A673 (cell line): ENCODE results near the gene CRLF1. TPM values are rescaled to one million over a fixed set of nuclear protein-coding genes. Genes with fewer than 3 reads are reported as not detected.

Experiments
- BruUV-seq: library from RNA; stranded (reverse); fragments of 400-500 nt; replicated peaks from 2 replicates; lab custom pipeline; 2021; lab: Mats Ljungman, UMichigan
- CTCF ChIA-PET: fragments of 300-600 bp; sonication (Branson Sonifier 250); formaldehyde crosslinking; loops from one replicate; lab custom pipeline; 2022; ENCODE audit warnings: antibody characterized with exemption; lab: Charles Lee
- POLR2A ChIA-PET: fragments of 300-600 bp; sonication (Branson Sonifier 250); formaldehyde crosslinking; loops from one replicate; lab custom pipeline; 2022; ENCODE audit warnings: antibody characterized with exemption; ENCODE audit not compliant: low non-redundant PET; lab: Charles Lee
- DNase-seq: peaks from one replicate; pipeline ENCODE4 v3.0.0-alpha.2; 2015; ENCODE audit warnings: low spot score
- H3K27ac ChIP-seq: fragments of 200-600 bp; sonication (generic); 2 replicates; pipeline ENCODE4 v1.5.1; 2016; ENCODE audit warnings: mixed run types, low read depth, mild to moderate bottlenecking, mixed read lengths, antibody characterized with exemption, low read length; ENCODE audit not compliant: poor library complexity, severe bottlenecking
- H3K27me3 ChIP-seq: fragments of 200-600 bp; sonication (generic); replicated peaks from 2 replicates; pipeline ENCODE4 v1.6.1; 2017; ENCODE audit warnings: mixed run types, low read depth, mild to moderate bottlenecking, mixed read lengths, antibody characterized with exemption, low read length; ENCODE audit not compliant: insufficient read depth, poor library complexity
- H3K36me3 ChIP-seq: fragments of 200-600 bp; sonication (generic); 2 replicates; pipeline ENCODE4 v1.6.1; 2016; ENCODE audit warnings: mixed run types, mild to moderate bottlenecking, mixed read lengths, antibody characterized with exemption, low read length; ENCODE audit not compliant: insufficient read depth, poor library complexity, severe bottlenecking
- H3K4me1 ChIP-seq: fragments of 200-600 bp; sonication (generic); 2 replicates; pipeline ENCODE4 v1.6.1; 2017; ENCODE audit warnings: mixed run types, mild to moderate bottlenecking, mixed read lengths, antibody characterized with exemption, low read length; ENCODE audit not compliant: insufficient read depth, poor library complexity, severe bottlenecking
- H3K4me3 ChIP-seq: fragments of 200-600 bp; sonication (generic); 2 replicates; pipeline ENCODE4 v1.5.1; 2016; ENCODE audit warnings: low read depth, mixed run types, mild to moderate bottlenecking, mixed read lengths, low read length; ENCODE audit not compliant: poor library complexity, severe bottlenecking
- H3K9me3 ChIP-seq: fragments of 200-600 bp; sonication (generic); 2 replicates; pipeline ENCODE4 v1.6.1; 2016; ENCODE audit warnings: mixed run types, low read depth, mild to moderate bottlenecking, mixed read lengths, antibody characterized with exemption, low read length; ENCODE audit not compliant: poor library complexity, severe bottlenecking
- EZH2 ChIP-seq: fragments of 200-600 bp; sonication (generic); IDR thresholded peaks from 2 replicates; pipeline ENCODE4 v1.6.1; 2017; ENCODE audit warnings: borderline replicate concordance, low read depth, mild to moderate bottlenecking, mixed read lengths, antibody characterized with exemption, low read length; ENCODE audit not compliant: poor library complexity, severe bottlenecking
- intact Hi-C: fragments of 100-400 bp; cut with micrococcal nuclease; formaldehyde crosslinking; loops from one replicate; pipeline ENCODE4 v1.10.0; 2022; ENCODE audit not compliant: unreplicated experiment
- total RNA-seq: library from RNA; stranded (reverse); gene quantifications from 2 replicates; pipeline ENCODE4 v1.2.3, GENCODE V29; 2021
- TF ChIP-seq, protein P1 (sequence below): fragments of 300-800, 200-600 bp; sonication (generic); conservative IDR thresholded peaks from 2 replicates; pipeline ENCODE4 v1.5.1; 2017; ENCODE audit warnings: low read depth, mild to moderate bottlenecking, antibody characterized with exemption, low read length, moderate library complexity, mixed read lengths

Gene CRLF1
- total RNA-seq, 1 experiment from 2014 or later: 192 TPM

DNA sequence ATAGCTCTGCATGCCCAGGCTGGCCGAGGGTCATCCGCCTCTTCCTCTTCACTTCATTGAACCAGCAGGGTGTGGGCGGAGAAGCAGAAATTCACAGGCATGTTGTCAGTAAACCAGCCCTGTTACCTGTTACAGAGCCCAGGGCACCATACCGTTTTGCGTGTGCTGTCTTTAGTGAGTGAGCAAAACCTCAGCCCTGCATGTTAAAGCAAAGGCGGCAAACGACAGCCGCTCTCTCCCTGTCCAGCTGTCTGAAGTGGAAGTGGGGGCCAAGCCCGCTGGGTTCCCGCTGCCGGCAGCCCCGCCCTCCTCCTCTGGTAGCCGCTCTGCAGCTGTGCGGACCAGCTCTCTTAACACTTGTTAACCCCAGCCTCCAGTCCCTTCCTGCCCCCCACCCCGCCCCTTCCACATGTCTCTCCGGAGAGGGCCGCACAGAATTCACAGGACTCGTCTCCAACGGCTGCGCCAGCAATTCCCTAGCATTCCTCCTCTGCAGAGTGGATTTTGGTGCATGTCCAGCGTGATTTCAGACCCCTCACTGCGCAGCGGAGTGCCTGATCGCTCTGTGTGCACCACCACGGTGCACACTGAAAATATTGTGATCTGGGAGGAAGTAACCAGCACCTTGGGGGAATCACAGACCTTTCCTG is 42.9 kb upstream of the CRLF1 start:
- H3K27me3 ChIP-seq: no peaks in the 10 kb centered on the region
- intact Hi-C loops: no loop called here
- ChIA-PET POLR2A (no interaction called here), CTCF (no interaction called here)
- no peak overlapping the region for H3K4me3 ChIP-seq
- no peak overlapping the region for H3K27ac ChIP-seq
- DNase-seq: no peak
- no peaks in the 10 kb centered on the region for H3K36me3 ChIP-seq
- H3K9me3 ChIP-seq: no peaks in the 10 kb centered on the region
- TF ChIP-seq EZH2: no peak
- TF ChIP-seq, protein P1, sequence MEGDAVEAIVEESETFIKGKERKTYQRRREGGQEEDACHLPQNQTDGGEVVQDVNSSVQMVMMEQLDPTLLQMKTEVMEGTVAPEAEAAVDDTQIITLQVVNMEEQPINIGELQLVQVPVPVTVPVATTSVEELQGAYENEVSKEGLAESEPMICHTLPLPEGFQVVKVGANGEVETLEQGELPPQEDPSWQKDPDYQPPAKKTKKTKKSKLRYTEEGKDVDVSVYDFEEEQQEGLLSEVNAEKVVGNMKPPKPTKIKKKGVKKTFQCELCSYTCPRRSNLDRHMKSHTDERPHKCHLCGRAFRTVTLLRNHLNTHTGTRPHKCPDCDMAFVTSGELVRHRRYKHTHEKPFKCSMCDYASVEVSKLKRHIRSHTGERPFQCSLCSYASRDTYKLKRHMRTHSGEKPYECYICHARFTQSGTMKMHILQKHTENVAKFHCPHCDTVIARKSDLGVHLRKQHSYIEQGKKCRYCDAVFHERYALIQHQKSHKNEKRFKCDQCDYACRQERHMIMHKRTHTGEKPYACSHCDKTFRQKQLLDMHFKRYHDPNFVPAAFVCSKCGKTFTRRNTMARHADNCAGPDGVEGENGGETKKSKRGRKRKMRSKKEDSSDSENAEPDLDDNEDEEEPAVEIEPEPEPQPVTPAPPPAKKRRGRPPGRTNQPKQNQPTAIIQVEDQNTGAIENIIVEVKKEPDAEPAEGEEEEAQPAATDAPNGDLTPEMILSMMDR: no peak
- no TSS peak for BruUV-seq
- no peaks in the 10 kb centered on the region for H3K4me1 ChIP-seq

DNA sequence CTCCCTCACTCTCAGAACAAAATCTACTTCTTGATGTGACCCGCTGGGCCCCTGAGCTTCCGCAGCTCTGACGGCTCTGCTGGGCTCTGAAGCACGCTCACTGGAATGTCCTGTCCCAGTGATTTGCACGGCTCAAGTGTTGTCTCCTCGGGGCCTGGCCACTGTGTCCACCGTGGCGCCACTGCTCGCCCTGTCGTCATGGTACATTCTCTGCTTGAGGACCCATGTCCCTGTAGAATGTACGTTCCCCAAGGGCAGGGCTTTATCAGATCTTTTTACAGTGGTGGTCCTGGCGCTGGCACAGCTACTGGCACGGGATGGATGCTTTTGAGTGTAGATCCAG is 42.3 kb upstream of the CRLF1 start:
- BruUV-seq: no TSS peak
- H3K36me3 ChIP-seq: no peaks in the 10 kb centered on the region
- DNase-seq: no peak
- ChIA-PET POLR2A (no interaction called here), CTCF (no interaction called here)
- H3K27ac ChIP-seq: no peak overlapping the region
- TF ChIP-seq, protein P1: no peak
- TF ChIP-seq EZH2: no peak
- no peaks in the 10 kb centered on the region for H3K9me3 ChIP-seq
- H3K27me3 ChIP-seq: no peaks in the 10 kb centered on the region
- no peaks in the 10 kb centered on the region for H3K4me1 ChIP-seq
- intact Hi-C loops: no loop called here
- H3K4me3 ChIP-seq: no peak overlapping the region

DNA sequence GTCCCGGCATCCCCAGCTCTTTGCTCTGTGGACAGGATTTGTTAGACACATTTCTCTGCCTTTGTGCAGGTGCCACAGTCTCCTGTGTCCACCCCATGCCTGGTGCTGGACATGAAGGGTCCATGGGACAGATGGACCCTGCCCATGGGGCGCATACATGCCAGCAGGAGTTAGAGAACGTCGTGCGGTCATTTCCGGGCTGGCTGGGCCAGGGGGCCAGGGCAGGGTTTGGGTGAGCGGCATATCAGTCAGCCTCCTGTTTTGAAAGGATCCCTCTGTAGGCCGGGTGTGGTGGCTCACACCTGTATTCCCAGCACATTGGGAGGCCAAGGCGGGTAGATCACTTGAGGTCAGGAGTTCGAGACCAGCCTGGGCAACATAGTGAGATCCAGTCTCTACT is 41.2 kb upstream of the CRLF1 start:
- no peak overlapping the region for H3K27ac ChIP-seq

More for the DNA sequence above, 41.2 kb upstream of the CRLF1 start:
- TF ChIP-seq, protein P1: no peak
- TF ChIP-seq EZH2: no peak
- ChIA-PET POLR2A (no interaction called here), CTCF (no interaction called here)
- no peaks in the 10 kb centered on the region for H3K36me3 ChIP-seq
- H3K9me3 ChIP-seq: no peaks in the 10 kb centered on the region
- intact Hi-C loops: no loop called here
- no peaks in the 10 kb centered on the region for H3K4me1 ChIP-seq
- BruUV-seq: no TSS peak
- no peak overlapping the region for H3K4me3 ChIP-seq
- no peak for DNase-seq
- no peaks in the 10 kb centered on the region for H3K27me3 ChIP-seq
